IMR-90 (cell line): ENCODE measurements around the gene ATOH8. TPM values are rescaled to one million over a fixed set of nuclear protein-coding genes. Genes with fewer than 3 reads are reported as not detected.

Source experiments
- ATAC-seq: fragments of 200-7000 bp; cut with Tn5 transposase; 2 replicates; pipeline ENCODE4 v1.9.1; 2020; ENCODE audit warnings: low read depth, mild to moderate bottlenecking, moderate library complexity
- BruUV-seq: library from RNA; stranded (reverse); fragments of 400-500 nt; replicated peaks from 2 replicates; lab custom pipeline; 2021; lab: Mats Ljungman, UMichigan
- CTCF ChIA-PET: fragments of 300-600 bp; formaldehyde crosslinking; extraction: SDS; loops from one replicate; lab custom pipeline; 2021; ENCODE audit warnings: antibody characterized with exemption; lab: Yijun Ruan, JAX
- POLR2A ChIA-PET: fragments of 300-600 bp; sonication (Branson Sonifier 250); formaldehyde crosslinking; loops from one replicate; lab custom pipeline; 2022; ENCODE audit warnings: antibody characterized with exemption; ENCODE audit not compliant: unreplicated experiment; lab: Charles Lee
- DNase-seq: peaks from one replicate; pipeline ENCODE4 v3.0.0; 2013
- H2AFZ ChIP-seq: replicated peaks from 2 replicates; pipeline ENCODE3; 2013; ENCODE audit warnings: low read length, mild to moderate bottlenecking; ENCODE audit not compliant: poor library complexity
- H2AK5ac ChIP-seq: 2 replicates; pipeline ENCODE4 v1.6.1; 2013; ENCODE audit warnings: low read depth, low read length, inconsistent platforms
- H2AK9ac ChIP-seq: replicated peaks from 2 replicates; pipeline ENCODE3; 2013; ENCODE audit warnings: mild to moderate bottlenecking, low read depth, low read length, moderate library complexity; ENCODE audit not compliant: poor library complexity
- H2BK120ac ChIP-seq: 2 replicates; pipeline ENCODE4 v1.6.1; 2013; ENCODE audit warnings: low read depth, low read length, inconsistent platforms
- H2BK15ac ChIP-seq: 3 replicates; pipeline ENCODE4 v1.6.1; 2013; ENCODE audit warnings: low read depth, low read length, inconsistent platforms
- H2BK20ac ChIP-seq: 2 replicates; pipeline ENCODE4 v1.6.1; 2013; ENCODE audit warnings: low read depth, mild to moderate bottlenecking, inconsistent platforms, low read length, moderate library complexity
- H2BK5ac ChIP-seq: 2 replicates; pipeline ENCODE4 v1.6.1; 2013; ENCODE audit warnings: mild to moderate bottlenecking, low read depth, low read length, inconsistent platforms; ENCODE audit not compliant: poor library complexity, severe bottlenecking
- H3K14ac ChIP-seq: replicated peaks from 2 replicates; pipeline ENCODE4 v1.6.1; 2013; ENCODE audit warnings: low read depth, low read length, inconsistent platforms
- H3K18ac ChIP-seq: 2 replicates; pipeline ENCODE4 v1.6.1; 2013; ENCODE audit warnings: low read depth, low read length, control low read depth
- H3K23ac ChIP-seq: 2 replicates; pipeline ENCODE4 v1.6.1; 2013; ENCODE audit warnings: low read depth, low read length, inconsistent platforms
- H3K27ac ChIP-seq: 2 replicates; pipeline ENCODE4 v1.5.1; 2013; ENCODE audit warnings: mild to moderate bottlenecking, control low read depth, low read length; ENCODE audit not compliant: insufficient read depth
- H3K27me3 ChIP-seq: 2 replicates; pipeline ENCODE4 v1.6.1; 2013; ENCODE audit warnings: low read length; ENCODE audit not compliant: control insufficient read depth, insufficient read depth
- H3K36me3 ChIP-seq: 2 replicates; pipeline ENCODE4 v1.6.1; 2013; ENCODE audit warnings: low read length, mixed read lengths; ENCODE audit not compliant: control insufficient read depth, insufficient read depth
- H3K4ac ChIP-seq: 2 replicates; pipeline ENCODE4 v1.6.1; 2013; ENCODE audit warnings: low read depth, low read length, inconsistent platforms
- H3K4me1 ChIP-seq: 2 replicates; pipeline ENCODE4 v1.6.1; 2013; ENCODE audit warnings: low read length, mixed read lengths; ENCODE audit not compliant: control insufficient read depth, insufficient read depth
- H3K4me2 ChIP-seq: 2 replicates; pipeline ENCODE4 v1.6.1; 2013; ENCODE audit warnings: low read depth, mild to moderate bottlenecking, control low read depth, low read length, moderate library complexity
- H3K4me3 ChIP-seq: 2 replicates; pipeline ENCODE4 v1.5.1; 2013; ENCODE audit warnings: low read depth, mild to moderate bottlenecking, control low read depth, low read length, moderate library complexity; ENCODE audit not compliant: insufficient read depth
- H3K56ac ChIP-seq: 2 replicates; pipeline ENCODE4 v1.6.1; 2013; ENCODE audit warnings: low read length, inconsistent platforms; ENCODE audit not compliant: insufficient read depth; ENCODE audit errors: extremely low read depth
- H3K79me1 ChIP-seq, 2 experiments: 2 replicates each; pipeline ENCODE4 v1.6.1; 2013; ENCODE audit warnings: low read length in 2 of 2, inconsistent platforms in 1 of 2, low read depth in 1 of 2
- H3K9ac ChIP-seq: 2 replicates; pipeline ENCODE4 v1.6.1; 2013; ENCODE audit warnings: low read depth, low read length, control low read depth
- H3K9me1 ChIP-seq: 2 replicates; pipeline ENCODE4 v1.6.1; 2013; ENCODE audit warnings: low read length, inconsistent platforms; ENCODE audit not compliant: insufficient read depth
- H3K9me3 ChIP-seq: 2 replicates; pipeline ENCODE4 v1.6.1; 2013; ENCODE audit warnings: low read length; ENCODE audit not compliant: control insufficient read depth, insufficient read depth
- H4K20me1 ChIP-seq: 2 replicates; pipeline ENCODE4 v1.6.1; 2013; ENCODE audit warnings: low read length, inconsistent platforms; ENCODE audit not compliant: insufficient read depth
- H4K5ac ChIP-seq: 2 replicates; pipeline ENCODE4 v1.6.1; 2013; ENCODE audit warnings: mild to moderate bottlenecking, low read depth, low read length, control low read depth
- H4K8ac ChIP-seq, 2 experiments: 2 replicates each; pipeline ENCODE4 v1.6.1; 2013; ENCODE audit warnings: low read depth in 2 of 2, low read length in 2 of 2, control low read depth in 1 of 2, inconsistent platforms in 1 of 2
- H4K91ac ChIP-seq: 2 replicates; pipeline ENCODE4 v1.6.1; 2013; ENCODE audit warnings: low read depth, low read length, inconsistent platforms; ENCODE audit not compliant: insufficient read depth
- BHLHE40 ChIP-seq: fragments of 150-350 bp; IDR thresholded peaks from 2 replicates; pipeline ENCODE4 v1.6.1; 2016; ENCODE audit warnings: mild to moderate bottlenecking, low read depth, low read length
- CEBPB ChIP-seq: IDR thresholded peaks from 2 replicates; pipeline ENCODE4 v1.6.1; 2012; ENCODE audit warnings: low read depth, low read length, improper control_type of control experiment
- CHD1 ChIP-seq: IDR thresholded peaks from 2 replicates; pipeline ENCODE4 v1.6.1; 2012; ENCODE audit warnings: low read depth, low read length, improper control_type of control experiment
- FOS ChIP-seq: fragments of 150-350 bp; IDR thresholded peaks from 2 replicates; pipeline ENCODE4 v1.6.1; 2016; ENCODE audit warnings: low read depth, low read length
- MAFK ChIP-seq: IDR thresholded peaks from 2 replicates; pipeline ENCODE4 v1.6.1; 2012; ENCODE audit warnings: low read depth, low read length, improper control_type of control experiment
- MAZ ChIP-seq: IDR thresholded peaks from 2 replicates; pipeline ENCODE4 v1.6.1; 2012; ENCODE audit warnings: low read depth, mild to moderate bottlenecking, low read length, improper control_type of control experiment, moderate library complexity, borderline replicate concordance
- MXI1 ChIP-seq: IDR thresholded peaks from 2 replicates; pipeline ENCODE4 v1.6.1; 2012; ENCODE audit warnings: low read depth, mild to moderate bottlenecking, low read length, moderate library complexity, borderline replicate concordance
- NFE2L2 ChIP-seq: fragments of 150-350 bp; IDR thresholded peaks from 2 replicates; pipeline ENCODE4 v1.6.1; 2016; ENCODE audit warnings: low read depth, mild to moderate bottlenecking, low read length
- POLR2A ChIP-seq: IDR thresholded peaks from 2 replicates; pipeline ENCODE4 v1.6.1; 2012; ENCODE audit warnings: mild to moderate bottlenecking, low read depth, low read length
- RAD21 ChIP-seq: IDR thresholded peaks from 2 replicates; pipeline ENCODE4 v1.6.1; 2012; ENCODE audit warnings: low read length, improper control_type of control experiment
- RCOR1 ChIP-seq: IDR thresholded peaks from 2 replicates; pipeline ENCODE4 v1.6.1; 2012; ENCODE audit warnings: mild to moderate bottlenecking, low read length, improper control_type of control experiment; ENCODE audit not compliant: insufficient replicate concordance
- RFX5 ChIP-seq: IDR thresholded peaks from 2 replicates; pipeline ENCODE4 v1.8.0; 2012; ENCODE audit warnings: low read depth, mild to moderate bottlenecking, low read length, moderate library complexity
- SMC3 ChIP-seq: fragments of 150-350 bp; IDR thresholded peaks from 2 replicates; pipeline ENCODE4 v1.6.1; 2016; ENCODE audit warnings: low read depth, mild to moderate bottlenecking, antibody characterized with exemption, low read length, moderate library complexity
- WGBS, 2 experiments: methylation state at CpG; one replicate each; pipeline versions ENCODE4 v1.1.5 to v1.1.7; 2013; ENCODE audit warnings: missing lambda C conversion rate in 2 of 2; ENCODE audit not compliant: insufficient read length in 1 of 2; ENCODE audit errors: extremely low coverage in 2 of 2; 5-methylcytosine and 5-hydroxymethylcytosine counted together
- dilution Hi-C: fragments of 300-500 bp; cut with HindIII; formaldehyde crosslinking; loops from one replicate; pipeline ENCODE4 v1.14.3; 2018; ENCODE audit warnings: low sequenced_read_pairs; ENCODE audit not compliant: unreplicated experiment
- in situ Hi-C: fragments of 300-500 bp; cut with MboI; formaldehyde crosslinking; loops from 3 replicates; pipeline ENCODE4 v1.14.3; 2019; ENCODE audit warnings: low sequenced_read_pairs, inconsistent platforms, mixed read lengths
- intact Hi-C: fragments of 100-400 bp; cut with micrococcal nuclease; formaldehyde crosslinking; loops from 2 replicates; pipeline ENCODE4 v1.10.0; 2022
- polyA plus RNA-seq, 3 experiments: library from polyadenylated mRNA; depleted of rRNA; stranded (reverse); fragments of >200 nt; gene quantifications; 2 replicates each; pipeline ENCODE4 v1.2.3, GENCODE V29; 2012; ENCODE audit warnings: low replicate concordance in 1 of 3
- total RNA-seq: library from RNA; depleted of rRNA; stranded (reverse); fragments of >200 nt; gene quantifications from 2 replicates; pipeline ENCODE4 v1.2.3, GENCODE V29; 2012
- TF ChIP-seq, protein P1 (sequence below): fragments of 150-350 bp; IDR thresholded peaks from 2 replicates; pipeline ENCODE4 v1.6.1; 2016; ENCODE audit warnings: low read depth, mild to moderate bottlenecking, low read length, moderate library complexity, borderline replicate concordance
- TF ChIP-seq, protein P2 (sequence below): fragments of 150-350 bp; IDR thresholded peaks from 2 replicates; pipeline ENCODE4 v1.6.1; 2017; ENCODE audit warnings: mild to moderate bottlenecking, antibody characterized with exemption, low read length, low read depth
- TF ChIP-seq, protein P3 (sequence below): conservative IDR thresholded peaks from 2 replicates; pipeline ENCODE4 v1.5.1; 2012; ENCODE audit warnings: mild to moderate bottlenecking, low read depth, low read length, improper control_type of control experiment

ATOH8 gene
- total and polyA plus RNA-seq, 2 of the 4 experiments (the other 2 are of a cell fraction), result 7.9 to 9.0 TPM

DNA sequence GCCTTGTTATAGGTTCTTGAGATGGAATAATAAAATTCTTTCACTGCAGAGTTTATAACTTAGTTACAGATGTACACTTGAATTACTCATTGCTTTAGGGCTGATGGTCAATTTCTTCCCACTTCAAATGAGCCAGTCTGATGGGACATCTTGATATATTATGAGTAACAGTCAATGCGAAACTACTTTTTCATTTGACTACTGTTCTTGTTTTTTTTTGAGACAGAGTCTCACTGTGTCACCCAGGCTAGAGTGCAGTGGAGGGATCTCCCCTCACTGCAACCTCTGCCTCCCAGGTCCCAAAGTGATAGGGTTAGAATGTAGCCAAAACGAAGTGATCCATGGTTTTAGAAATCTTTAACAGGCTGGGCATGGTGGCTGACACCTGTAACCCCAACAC, 77.9 kb downstream of the ATOH8 start:
- Histone ChIP-seq H3K9ac (no peak overlapping the region), H3K4ac (no peak overlapping the region), H3K4me3 (no peak overlapping the region), H3K4me2 (no peak overlapping the region), H2AFZ (no peak overlapping the region), H3K27ac (no peak overlapping the region), H2BK15ac (no peak overlapping the region), H3K23ac (no peak overlapping the region), H2AK5ac (no peak overlapping the region), H2AK9ac (no peak overlapping the region), H3K27me3 (0 out of 2 replicates have a peak, but pooled peaks cover 1% of the 10 kb centered on the region), H3K4me1 (no peaks in the 10 kb centered on the region), H3K9me3 (no peaks in the 10 kb centered on the region), H2BK120ac (no peak overlapping the region), H3K18ac (no peak overlapping the region), H3K36me3 (no peaks in the 10 kb centered on the region), H4K8ac (no peak overlapping the region), H4K5ac (no peak overlapping the region), H4K91ac (no peak overlapping the region), H3K9me1 (no peaks in the 10 kb centered on the region), H2BK5ac (no peak overlapping the region), H4K20me1 (no peaks in the 10 kb centered on the region), H3K56ac (no peak overlapping the region), H3K79me1 (no peaks in the 10 kb centered on the region), H2BK20ac (no peak overlapping the region), H3K14ac (no peak overlapping the region)
- BruUV-seq, result no TSS peak
- DNase-seq (no peak), ATAC-seq (no peak)
- ChIA-PET POLR2A (no interaction called here), CTCF (interaction anchor here (11.9 kb wide), 1 partner anchor 247 kb away, joined by 91 read pairs; no protein-coding TSS in a partner anchor)
- intact Hi-C loops, result no loop called here
- in situ Hi-C loops, result no loop called here
- no CpG with 5 or more reads among the region's 2 CpGs for WGBS, 2 experiments
- no peak for TF ChIP-seq POLR2A
- TF ChIP-seq, protein P1, sequence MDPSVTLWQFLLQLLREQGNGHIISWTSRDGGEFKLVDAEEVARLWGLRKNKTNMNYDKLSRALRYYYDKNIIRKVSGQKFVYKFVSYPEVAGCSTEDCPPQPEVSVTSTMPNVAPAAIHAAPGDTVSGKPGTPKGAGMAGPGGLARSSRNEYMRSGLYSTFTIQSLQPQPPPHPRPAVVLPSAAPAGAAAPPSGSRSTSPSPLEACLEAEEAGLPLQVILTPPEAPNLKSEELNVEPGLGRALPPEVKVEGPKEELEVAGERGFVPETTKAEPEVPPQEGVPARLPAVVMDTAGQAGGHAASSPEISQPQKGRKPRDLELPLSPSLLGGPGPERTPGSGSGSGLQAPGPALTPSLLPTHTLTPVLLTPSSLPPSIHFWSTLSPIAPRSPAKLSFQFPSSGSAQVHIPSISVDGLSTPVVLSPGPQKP, result no peak
- TF ChIP-seq, protein P2, sequence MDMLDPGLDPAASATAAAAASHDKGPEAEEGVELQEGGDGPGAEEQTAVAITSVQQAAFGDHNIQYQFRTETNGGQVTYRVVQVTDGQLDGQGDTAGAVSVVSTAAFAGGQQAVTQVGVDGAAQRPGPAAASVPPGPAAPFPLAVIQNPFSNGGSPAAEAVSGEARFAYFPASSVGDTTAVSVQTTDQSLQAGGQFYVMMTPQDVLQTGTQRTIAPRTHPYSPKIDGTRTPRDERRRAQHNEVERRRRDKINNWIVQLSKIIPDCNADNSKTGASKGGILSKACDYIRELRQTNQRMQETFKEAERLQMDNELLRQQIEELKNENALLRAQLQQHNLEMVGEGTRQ, result no peak
- TF ChIP-seq CEBPB, result no peak
- TF ChIP-seq BHLHE40, result no peak
- TF ChIP-seq MAFK, result no peak
- no peak for TF ChIP-seq MAZ
- no peak for TF ChIP-seq RCOR1
- no peak for TF ChIP-seq SMC3
- no peak for TF ChIP-seq RFX5
- TF ChIP-seq, protein P3, sequence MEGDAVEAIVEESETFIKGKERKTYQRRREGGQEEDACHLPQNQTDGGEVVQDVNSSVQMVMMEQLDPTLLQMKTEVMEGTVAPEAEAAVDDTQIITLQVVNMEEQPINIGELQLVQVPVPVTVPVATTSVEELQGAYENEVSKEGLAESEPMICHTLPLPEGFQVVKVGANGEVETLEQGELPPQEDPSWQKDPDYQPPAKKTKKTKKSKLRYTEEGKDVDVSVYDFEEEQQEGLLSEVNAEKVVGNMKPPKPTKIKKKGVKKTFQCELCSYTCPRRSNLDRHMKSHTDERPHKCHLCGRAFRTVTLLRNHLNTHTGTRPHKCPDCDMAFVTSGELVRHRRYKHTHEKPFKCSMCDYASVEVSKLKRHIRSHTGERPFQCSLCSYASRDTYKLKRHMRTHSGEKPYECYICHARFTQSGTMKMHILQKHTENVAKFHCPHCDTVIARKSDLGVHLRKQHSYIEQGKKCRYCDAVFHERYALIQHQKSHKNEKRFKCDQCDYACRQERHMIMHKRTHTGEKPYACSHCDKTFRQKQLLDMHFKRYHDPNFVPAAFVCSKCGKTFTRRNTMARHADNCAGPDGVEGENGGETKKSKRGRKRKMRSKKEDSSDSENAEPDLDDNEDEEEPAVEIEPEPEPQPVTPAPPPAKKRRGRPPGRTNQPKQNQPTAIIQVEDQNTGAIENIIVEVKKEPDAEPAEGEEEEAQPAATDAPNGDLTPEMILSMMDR, result no peak
- TF ChIP-seq RAD21, result no peak
- TF ChIP-seq NFE2L2, result no peak
- no peak for TF ChIP-seq FOS
- no peak for TF ChIP-seq CHD1
- no peak for TF ChIP-seq MXI1
- dilution Hi-C loops, result no loop called here
